ENCODE measurements around the gene AGMO.

GRCh38 chr7:15327001-15327400, 234.8 kb downstream of the AGMO start:
- TF ChIP-seq CTCF (IDR thresholded peaks at IDR 0.05; ENCODE audit: poor library complexity): no peak
- no peak for TF ChIP-seq EZH2 (IDR thresholded peaks at IDR 0.05; ENCODE audit: borderline replicate concordance)
- no peak for TF ChIP-seq EZH2phosphoT487 (IDR thresholded peaks at IDR 0.05; ENCODE audit: low read depth, severe bottlenecking, unreplicated experiment)

Data from hepatocyte (in vitro differentiated cells).